Osteocyte (in vitro differentiated cells): ENCODE results near the gene SH3RF1. TPM values are rescaled to one million over a fixed set of nuclear protein-coding genes. Genes with fewer than 3 reads are reported as not detected.
"Not testable (repeated sequence)": the region's sequence is repeated elsewhere in the genome, so short reads cannot be mapped to it uniquely, and the experiment has no call there.

Experiments used
- DNase-seq: peaks from one replicate; pipeline ENCODE4 v3.0.0; 2021; ENCODE audit warnings: mixed read lengths; ENCODE audit not compliant: unreplicated experiment; ENCODE audit errors: extremely low spot score
- H3K27ac Mint-ChIP-seq: one replicate; pipeline ENCODE4 v1.8.0; 2021; ENCODE audit warnings: mild to moderate bottlenecking, mixed read lengths; ENCODE audit not compliant: unreplicated experiment
- H3K27me3 Mint-ChIP-seq: one replicate; pipeline ENCODE4 v1.8.0; 2021; ENCODE audit warnings: mixed read lengths; ENCODE audit not compliant: unreplicated experiment
- H3K36me3 Mint-ChIP-seq: one replicate; pipeline ENCODE4 v1.8.0; 2021; ENCODE audit warnings: mixed read lengths; ENCODE audit not compliant: unreplicated experiment
- H3K4me1 Mint-ChIP-seq: one replicate; pipeline ENCODE4 v1.8.0; 2021; ENCODE audit warnings: mixed read lengths; ENCODE audit not compliant: unreplicated experiment
- H3K4me3 Mint-ChIP-seq: one replicate; pipeline ENCODE4 v1.8.0; 2021; ENCODE audit warnings: mild to moderate bottlenecking, moderate library complexity, mixed read lengths; ENCODE audit not compliant: unreplicated experiment
- H3K9me3 Mint-ChIP-seq: one replicate; pipeline ENCODE4 v1.8.0; 2021; ENCODE audit warnings: mixed read lengths; ENCODE audit not compliant: unreplicated experiment
- total RNA-seq: library from RNA; stranded (reverse); gene quantifications from 2 replicates; pipeline ENCODE4 v1.2.1, GENCODE V29; 2021
- TF ChIP-seq, protein P1 (sequence below): fragments of 200-600 bp; sonication (generic); IDR thresholded peaks from 2 replicates; pipeline ENCODE4 v1.5.0; 2021; ENCODE audit warnings: antibody characterized with exemption, mild to moderate bottlenecking, moderate library complexity

The SH3RF1 gene
- total RNA-seq, 1 donor from 2014 or later = 31.8 TPM

DNA sequence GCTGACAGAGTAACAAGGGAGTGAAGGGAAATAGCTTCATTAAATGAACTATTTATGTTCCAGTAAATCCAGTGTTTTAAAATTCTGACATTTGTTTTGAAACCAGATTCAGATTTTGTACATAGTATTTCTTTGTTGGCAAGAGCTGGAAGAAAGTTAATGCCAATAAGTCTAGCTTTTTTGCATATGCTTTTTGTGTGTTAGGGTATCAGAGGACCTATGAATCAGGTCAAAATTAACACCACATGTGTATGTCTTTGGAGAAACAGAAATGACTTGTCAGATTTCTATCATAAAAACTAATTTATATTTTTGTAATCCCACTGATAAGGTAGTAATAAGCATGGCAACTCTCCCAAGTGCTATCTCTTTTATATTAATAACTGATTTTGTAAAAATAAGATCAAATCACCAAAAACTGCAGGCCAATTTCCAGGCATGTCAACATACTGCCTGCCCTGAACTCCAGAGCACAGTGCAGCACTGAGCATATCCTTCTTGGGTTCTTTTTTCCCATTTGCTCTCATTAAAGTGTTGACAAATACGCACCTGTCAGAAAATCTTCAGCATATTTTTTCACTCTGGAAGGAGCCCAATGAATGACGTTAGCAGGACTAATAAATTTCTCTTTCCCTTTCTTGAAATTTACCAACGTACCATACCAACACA lies 65.5 kb downstream of the SH3RF1 start:
- TF ChIP-seq, protein P1, sequence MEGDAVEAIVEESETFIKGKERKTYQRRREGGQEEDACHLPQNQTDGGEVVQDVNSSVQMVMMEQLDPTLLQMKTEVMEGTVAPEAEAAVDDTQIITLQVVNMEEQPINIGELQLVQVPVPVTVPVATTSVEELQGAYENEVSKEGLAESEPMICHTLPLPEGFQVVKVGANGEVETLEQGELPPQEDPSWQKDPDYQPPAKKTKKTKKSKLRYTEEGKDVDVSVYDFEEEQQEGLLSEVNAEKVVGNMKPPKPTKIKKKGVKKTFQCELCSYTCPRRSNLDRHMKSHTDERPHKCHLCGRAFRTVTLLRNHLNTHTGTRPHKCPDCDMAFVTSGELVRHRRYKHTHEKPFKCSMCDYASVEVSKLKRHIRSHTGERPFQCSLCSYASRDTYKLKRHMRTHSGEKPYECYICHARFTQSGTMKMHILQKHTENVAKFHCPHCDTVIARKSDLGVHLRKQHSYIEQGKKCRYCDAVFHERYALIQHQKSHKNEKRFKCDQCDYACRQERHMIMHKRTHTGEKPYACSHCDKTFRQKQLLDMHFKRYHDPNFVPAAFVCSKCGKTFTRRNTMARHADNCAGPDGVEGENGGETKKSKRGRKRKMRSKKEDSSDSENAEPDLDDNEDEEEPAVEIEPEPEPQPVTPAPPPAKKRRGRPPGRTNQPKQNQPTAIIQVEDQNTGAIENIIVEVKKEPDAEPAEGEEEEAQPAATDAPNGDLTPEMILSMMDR = no peak
- no peaks in the 10 kb centered on the region for H3K9me3 Mint-ChIP-seq
- no peaks in the 10 kb centered on the region for H3K27me3 Mint-ChIP-seq
- peak overlapping the region; percentile 74 for H3K27ac Mint-ChIP-seq
- no peak for DNase-seq
- no peak overlapping the region for H3K4me3 Mint-ChIP-seq
- peaks cover 8% of the 10 kb centered on the region for H3K36me3 Mint-ChIP-seq
- peaks cover 76% of the 10 kb centered on the region for H3K4me1 Mint-ChIP-seq

DNA sequence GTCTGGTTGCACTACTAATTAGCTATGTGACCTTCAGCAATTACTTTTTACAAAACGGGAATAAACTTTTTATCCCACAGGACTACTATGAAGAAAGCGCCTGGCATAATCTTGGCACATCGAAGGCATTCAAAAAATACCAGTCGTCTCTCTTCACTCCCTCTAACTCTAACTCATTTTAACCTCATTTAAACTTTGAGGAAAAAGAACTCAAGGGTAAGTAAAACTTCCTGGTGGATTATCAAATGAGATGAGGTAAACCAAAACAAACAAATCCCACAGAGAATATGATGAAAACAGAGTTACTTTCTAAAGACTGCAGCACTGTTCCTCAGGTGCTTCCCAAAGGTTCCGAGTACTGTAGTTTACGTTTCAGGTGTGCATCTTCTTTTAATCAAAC lies 66.9 kb downstream of the SH3RF1 start:
- Mint-ChIP-seq H3K27ac (peak overlapping the region; percentile 48), H3K4me3 (no peak overlapping the region), H3K27me3 (no peaks in the 10 kb centered on the region), H3K36me3 (peaks cover 8% of the 10 kb centered on the region), H3K9me3 (no peaks in the 10 kb centered on the region), H3K4me1 (peaks cover 80% of the 10 kb centered on the region)
- TF ChIP-seq, protein P1 = no peak
- DNase-seq = no peak

DNA sequence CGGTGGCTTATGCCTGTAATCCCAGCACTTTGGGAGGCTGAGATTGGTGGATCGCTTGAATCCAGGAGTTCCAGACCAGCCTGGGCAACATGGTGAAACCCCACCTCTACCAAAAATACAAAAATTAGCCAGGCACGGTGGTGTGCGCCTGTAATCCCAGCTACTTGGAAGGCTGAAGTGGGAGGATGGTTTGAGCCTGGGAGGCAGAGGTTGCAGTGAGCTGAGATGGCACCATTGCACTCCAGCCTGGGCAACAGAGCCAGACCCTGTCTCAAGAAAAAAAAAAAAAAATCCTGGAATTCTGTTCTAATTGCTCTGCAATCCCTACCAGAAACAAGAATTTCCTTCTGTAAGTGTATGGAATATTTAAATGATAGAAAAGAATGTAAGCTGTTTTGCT lies 67.5 kb downstream of the SH3RF1 start:
- H3K9me3 Mint-ChIP-seq, DNase-seq, H3K27me3 Mint-ChIP-seq, H3K4me3 Mint-ChIP-seq, H3K36me3 Mint-ChIP-seq: not testable (repeated sequence)
- Mint-ChIP-seq H3K4me1 (peaks cover 80% of the 10 kb centered on the region), H3K27ac (peak overlapping the region; percentile 95)

DNA sequence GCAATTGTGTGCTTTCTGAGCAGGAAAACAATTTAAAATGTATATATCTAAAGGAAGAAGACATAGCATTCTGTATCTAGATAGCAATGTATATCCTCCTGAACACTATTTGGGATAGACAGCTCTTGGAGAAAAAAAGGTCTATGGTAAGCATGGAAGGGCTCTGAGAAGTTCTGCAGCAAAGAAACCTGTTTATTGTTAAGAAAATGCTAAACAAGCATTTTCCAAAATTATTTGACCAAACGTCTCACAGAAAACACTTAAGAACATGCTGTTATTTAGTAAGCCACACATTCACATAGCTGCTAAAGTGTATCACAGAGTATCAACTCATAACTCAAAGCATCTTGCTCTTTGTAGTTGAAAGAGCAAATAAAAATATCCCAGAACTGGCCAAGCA lies 67.9 kb downstream of the SH3RF1 start:
- no peak for DNase-seq
- Mint-ChIP-seq H3K27ac (peak overlapping the region; percentile 95), H3K9me3 (no peaks in the 10 kb centered on the region), H3K36me3 (peaks cover 6% of the 10 kb centered on the region), H3K4me3 (no peak overlapping the region), H3K4me1 (peaks cover 76% of the 10 kb centered on the region), H3K27me3 (no peaks in the 10 kb centered on the region)
- TF ChIP-seq, protein P1 = no peak

DNA sequence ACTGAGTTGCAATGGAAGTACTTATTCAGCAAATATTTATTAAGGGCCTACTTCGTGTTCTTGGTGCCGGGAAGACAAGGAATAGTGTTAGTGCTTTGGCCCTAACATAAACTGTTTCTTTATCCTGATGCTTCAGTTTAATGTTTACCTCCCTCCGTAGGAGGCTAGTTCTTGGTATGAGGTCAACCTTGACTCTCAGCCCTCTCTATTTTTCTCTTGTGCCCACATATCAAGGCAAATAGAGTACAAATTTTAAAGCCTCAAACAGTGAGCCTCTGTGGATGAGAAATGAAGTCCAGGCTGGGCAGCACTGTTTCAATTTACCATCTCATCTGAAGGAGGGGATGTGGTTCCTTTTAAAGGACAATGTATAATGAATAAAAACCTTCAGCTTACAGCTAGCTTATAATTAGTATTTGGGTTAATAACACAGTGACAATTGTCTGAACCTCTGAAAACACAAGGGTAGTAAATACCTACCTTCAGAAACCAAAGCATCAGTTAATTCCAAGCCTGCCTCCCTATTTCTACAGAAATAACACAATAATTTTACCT lies 68.5 kb downstream of the SH3RF1 start:
- H3K4me1 Mint-ChIP-seq = peaks cover 72% of the 10 kb centered on the region
- no peaks in the 10 kb centered on the region for H3K9me3 Mint-ChIP-seq
- peak overlapping the region; percentile 44 for H3K4me3 Mint-ChIP-seq
- TF ChIP-seq, protein P1 = peak; percentile 31
- no peak for DNase-seq
- H3K27ac Mint-ChIP-seq = peak overlapping the region; percentile 95
- peaks cover 6% of the 10 kb centered on the region for H3K36me3 Mint-ChIP-seq
- H3K27me3 Mint-ChIP-seq = no peaks in the 10 kb centered on the region
